ENCODE data around the gene IFNL1.
A peak's percentile ranks its signal among the peaks of the same experiment; 100 is the strongest.
"Not testable (repeated sequence)": the region's sequence is repeated elsewhere in the genome, so short reads cannot be mapped to it uniquely, and the experiment has no call there.

Gene IFNL1

DNA sequence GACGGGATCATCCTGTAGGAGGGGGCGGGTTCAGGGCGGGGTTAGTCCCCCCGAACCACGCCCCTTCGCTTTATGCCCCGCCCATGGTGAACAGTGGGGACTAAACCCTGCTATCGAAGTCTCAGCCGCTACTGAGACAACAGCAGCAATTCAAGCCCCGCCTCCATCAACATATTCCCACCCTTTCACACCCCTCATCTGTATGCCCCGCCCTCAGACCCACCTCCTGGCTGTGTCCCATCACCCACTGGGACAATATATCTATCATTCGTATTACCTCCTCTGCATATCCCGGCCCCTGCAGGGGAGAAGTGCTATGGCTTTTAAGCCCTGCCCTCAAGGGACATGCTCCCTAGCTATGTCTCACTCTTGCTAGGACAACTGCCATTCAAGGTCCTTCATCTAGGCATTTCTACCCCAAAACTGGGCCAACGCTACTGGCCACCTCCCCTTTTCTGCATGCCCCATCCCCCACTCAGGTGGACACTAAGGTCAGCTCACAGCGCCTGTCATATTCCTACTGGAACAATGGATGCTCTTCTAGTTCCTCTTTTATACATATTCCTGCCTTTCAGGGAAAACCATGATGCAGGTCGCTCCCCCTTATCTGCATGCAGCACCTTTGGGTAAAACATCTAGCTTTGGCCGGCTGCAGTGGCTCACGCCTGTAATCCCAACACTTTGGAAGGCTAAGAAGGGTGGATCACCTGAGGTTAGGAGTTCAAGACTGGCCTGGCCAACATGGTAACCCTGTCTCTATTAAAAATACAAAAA is 12.5 kb downstream of the IFNL1 start:
- no peak for DNase-seq

DNA sequence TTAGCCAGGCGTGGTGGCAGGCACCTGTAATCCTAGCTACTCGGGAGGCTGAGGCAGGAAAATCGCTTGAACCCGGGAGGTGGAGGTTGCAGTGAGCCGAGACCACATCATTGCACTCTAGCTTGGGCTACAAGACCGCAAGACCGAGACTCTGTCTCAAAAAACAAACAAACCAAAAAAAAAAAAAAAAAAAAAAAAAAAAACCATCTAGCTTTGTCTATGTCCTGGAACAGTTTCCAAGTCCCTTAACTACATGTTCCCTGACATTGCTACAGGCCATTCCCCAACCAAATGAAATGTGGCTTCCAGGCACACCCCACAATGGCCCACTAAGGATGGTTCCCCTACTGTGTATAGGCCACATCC is 13.1 kb downstream of the IFNL1 start:
- DNase-seq, result not testable (repeated sequence)

- DNase-seq, result no peak
Measured at GRCh38 chr19:39310558-39311311, 14.5 kb downstream of the IFNL1 start.

DNA sequence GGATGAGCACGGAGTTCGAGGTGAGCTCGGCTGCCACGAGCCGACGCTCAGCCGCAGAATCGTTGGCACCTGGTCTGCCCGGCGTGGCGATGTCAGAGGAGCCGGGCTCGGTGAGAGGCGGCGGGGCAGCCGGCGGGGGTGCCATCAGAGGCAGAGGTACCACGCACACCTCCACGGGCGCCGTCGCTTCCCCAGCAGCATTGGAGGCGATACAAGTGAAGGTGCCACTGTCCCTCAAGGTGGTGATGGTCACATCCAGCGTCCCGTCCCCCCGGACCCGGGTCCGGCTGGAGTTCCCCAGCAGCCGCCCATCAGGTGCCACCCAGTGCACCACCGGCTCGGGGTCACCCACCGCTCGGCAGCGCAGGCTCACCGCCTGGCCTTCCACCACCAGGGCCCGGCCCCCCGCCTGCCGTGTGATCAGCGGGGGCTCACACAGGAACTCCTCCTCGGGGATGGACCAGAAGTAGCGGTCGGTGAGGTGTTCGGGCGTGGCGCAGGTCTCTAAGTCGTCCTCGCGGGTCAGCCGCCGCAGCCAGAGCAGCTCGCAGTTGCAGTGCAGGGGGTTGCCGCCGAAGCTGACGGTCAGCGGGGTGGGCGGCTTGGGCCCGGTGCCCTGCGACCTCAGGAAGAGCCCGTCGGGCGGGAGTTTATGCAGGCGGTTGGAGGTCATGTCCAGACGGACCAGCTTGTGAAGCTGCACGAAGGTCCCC is 18.0 kb downstream of the IFNL1 start:
- no peak for DNase-seq

- DNase-seq, result no peak
Measured at GRCh38 chr19:39315933-39316332, 19.7 kb downstream of the IFNL1 start.

DNA sequence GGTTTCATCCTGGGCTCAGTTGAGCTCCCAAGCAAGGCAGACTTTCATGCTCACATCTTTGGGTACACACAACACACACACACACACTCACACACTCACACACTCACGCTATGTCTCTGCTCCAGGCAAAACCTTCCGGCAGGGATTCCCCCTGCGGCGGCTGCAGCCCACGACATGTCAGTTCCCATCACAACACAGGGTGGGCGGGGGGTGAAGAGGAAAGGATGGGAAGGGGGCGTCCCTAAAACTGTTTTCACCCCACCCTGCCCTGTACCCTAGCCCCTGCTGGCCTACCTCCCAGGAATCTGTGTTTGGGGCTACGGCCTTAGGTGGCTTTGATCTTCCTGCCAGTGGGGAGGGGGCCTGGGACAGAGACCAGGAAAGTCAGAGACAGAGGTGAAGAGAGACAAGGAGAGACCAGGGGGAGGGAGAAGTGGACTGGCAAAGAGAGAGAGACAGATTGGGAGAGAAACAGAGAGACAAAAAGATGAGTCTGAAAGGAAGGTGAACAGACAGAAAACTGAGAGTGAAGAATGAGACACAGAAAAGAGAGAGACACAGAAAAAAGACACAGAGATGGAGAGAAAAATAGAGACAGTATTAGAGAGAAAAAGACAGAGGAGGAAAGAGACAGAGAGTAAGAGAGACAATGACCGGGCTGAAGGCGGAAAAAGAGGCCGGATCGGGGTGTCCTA is 20.6 kb downstream of the IFNL1 start:
- DNase-seq, result no peak

- DNase-seq, result no peak
Measured at GRCh38 chr19:39317476-39317875, 21.3 kb downstream of the IFNL1 start.

DNA sequence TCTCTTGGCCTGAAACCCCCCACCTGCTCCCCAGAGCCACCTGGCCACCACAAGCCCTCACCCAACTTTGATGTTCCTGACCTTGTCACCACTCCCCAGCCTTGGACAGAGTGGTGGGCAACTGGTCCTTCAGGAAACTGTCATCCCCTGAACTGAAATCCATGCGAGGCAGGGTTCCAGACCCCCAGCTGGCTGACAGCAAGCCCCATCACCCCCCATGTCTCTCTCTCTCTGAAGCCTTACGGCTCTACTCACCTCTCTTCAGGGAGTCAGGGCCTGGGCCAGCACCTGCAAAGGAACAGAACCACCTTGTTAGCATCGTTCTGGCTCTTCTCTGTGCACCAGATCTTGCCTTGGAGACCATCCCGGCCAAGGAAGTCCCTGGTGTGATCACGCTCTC is 21.9 kb downstream of the IFNL1 start:
- DNase-seq, result no peak

GRCh38 chr19:39318690-39319089 is 22.5 kb downstream of the IFNL1 start:
- DNase-seq, result no peak

DNA sequence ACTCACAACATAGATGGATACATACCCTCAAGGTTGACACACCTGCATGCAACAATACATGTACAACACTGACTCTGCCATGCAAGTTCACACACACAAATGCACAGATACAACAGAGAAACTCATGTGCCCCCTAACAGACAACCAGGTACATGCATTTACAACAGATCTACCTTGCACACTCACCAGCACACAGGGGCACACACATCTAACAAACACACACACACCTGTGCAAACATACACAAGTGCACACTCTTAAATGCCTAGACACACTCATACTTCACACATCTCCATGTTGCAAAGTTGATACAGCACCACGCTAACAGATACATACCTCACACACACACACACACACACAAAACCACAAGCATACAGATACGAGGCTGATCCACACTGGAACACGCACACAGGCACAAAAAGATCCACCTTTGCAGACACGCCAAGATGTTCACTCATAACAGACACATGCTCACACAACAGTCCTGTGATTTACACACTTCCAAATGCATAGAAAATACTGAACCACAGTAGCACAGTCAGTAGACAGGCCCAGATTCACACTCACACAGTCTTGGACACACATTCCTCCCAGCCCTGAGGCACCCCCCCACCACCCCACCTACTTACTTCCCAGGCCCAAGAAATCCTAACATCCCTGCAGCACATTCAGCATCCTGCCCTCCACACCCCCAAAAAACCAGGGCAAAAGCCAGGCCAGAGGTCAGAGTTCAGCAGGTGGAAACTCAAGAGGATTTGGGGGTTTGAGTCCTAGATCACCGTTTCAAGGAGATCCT is 23.1 kb downstream of the IFNL1 start:
- no peak for DNase-seq

DNA sequence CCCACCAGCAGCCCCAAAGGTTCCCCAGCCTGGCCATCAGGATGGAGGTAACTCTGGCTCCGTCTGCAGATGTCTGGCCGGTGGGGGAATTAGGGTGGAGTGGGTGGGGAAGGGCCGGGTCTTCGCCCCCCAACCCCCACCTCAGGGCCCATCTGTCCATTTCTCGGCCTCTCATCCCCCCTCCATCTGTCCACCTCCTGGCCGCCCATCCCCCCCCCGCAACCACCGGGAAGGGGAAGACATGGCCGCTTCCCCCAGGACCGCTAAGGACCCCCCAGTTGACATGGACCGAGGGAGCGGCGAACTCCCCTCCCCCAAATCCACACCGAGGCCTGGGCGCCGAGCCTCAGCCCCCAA is 23.7 kb downstream of the IFNL1 start:
- DNase-seq, result no peak

- DNase-seq, result no peak
Measured at GRCh38 chr19:39321117-39321831, 25.1 kb downstream of the IFNL1 start.

DNA sequence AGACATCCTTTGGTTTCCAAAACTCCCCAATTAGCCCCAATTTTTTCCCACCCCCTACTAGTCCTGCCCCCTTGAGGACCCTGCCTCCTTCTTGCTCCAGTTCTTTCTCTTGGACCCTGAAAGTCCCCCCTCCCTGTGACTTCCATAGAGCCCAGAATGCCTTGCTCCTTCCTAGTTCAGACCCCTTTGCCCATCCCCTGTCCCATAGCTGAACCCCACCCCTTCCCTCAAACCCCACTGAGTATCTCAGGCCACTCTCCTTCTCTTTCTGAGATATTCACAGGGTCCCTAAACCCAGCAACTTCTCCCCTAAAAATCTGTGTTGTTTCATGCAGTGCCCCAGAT is 25.6 kb downstream of the IFNL1 start:
- no peak for DNase-seq

DNA sequence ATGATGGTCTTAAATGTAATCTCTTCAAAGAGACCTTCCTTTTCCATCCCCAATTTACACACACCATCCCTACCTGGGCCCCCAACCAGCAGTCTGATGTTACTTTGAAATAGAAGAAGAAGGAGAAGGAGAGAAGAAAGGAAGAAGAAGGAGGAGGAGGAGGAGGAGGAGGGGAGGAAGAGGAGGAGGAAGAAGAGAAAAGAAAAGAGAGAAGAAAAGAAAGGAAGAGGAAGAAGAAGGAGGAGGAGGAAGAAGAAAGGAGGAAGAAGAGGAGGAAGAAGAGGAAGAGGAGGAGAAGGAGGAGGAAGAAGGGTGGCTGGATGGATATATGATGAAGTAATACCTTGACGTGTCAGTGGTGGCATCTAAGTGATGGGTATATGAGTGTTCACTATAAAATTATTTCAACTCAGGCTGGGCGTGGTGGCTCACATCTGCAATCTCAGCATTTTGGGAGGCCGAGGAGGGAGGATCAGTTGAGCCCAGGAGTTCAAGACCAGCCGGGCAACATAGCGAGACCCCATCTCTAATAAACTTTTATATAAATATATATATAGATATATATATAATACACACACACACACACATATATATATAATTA is 28.1 kb downstream of the IFNL1 start:
- DNase-seq, result no peak

DNA sequence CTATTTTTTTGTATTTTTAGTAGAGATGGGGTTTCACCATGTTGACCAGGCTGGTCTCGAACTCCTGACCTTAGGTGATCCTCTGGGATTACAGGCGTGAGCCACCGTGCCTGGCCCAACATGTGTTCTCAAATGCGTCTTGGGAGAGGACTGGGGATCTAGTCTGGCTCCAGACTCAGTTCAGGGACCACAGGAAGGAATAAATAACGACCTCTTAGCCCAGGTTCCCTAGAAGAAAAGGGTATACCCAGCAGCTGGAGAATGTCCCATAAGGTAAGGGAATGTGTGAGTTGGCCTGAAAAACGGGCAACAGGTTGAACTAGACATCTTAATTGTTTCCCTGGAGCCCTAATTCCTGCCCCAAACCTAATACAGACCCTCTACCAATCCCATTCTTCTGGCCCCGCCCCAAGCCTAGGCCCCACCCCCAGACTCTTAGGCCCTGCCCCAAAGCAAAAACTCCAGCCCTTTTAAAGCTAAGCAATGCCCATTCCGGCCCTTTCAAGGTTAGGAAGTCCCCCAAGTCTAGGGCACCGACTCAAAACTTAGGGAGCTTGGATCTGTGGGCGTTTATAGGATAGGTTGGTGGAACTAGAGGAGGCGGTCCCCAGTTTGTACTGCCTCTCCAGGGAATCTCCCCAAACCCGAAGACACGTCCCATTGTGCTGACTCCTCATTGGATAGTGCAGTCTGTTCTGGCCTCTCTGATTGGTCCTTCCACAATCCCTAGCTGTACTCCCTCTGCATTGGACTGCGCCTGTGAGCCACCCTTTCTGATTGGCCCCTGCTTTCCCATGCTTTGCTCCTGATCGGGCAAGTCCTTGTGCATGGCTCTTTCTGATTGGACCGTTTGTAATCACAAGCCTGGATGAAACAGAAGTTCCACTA is 29.8 kb downstream of the IFNL1 start:
- no peak for DNase-seq

DNA sequence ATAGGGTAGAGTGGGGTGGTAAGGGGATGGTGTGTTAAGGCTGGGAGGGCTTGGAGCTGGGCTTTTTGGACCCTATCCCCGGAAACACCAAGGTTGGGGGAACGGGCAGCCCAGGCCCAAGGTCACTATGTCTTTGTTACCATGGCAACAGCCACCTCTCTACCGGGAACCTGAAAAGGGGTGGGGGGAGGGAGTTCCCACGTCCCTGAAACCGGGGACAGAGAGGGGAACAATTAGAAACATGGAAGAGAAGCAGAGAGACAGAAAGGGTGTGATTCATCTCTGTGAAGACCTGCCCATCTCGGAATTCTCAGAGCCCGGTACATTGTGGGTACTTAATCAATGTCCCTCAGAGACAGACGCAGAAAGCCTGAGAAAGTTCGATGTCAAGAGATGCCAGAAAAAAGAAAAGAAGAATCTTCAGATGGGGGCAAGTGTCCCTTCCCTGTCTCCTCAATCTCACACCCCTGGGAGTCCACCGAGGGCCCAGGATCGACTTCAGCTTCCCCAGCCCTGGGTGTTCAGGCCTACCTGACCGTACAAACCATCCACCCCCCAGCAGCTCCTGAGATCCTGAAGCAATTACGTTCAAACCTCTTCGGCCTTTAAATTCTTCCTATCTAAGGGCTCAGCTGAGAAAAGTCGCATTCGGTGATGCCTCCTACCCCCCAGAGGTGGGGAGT is 31.3 kb downstream of the IFNL1 start:
- no peak for DNase-seq

DNA sequence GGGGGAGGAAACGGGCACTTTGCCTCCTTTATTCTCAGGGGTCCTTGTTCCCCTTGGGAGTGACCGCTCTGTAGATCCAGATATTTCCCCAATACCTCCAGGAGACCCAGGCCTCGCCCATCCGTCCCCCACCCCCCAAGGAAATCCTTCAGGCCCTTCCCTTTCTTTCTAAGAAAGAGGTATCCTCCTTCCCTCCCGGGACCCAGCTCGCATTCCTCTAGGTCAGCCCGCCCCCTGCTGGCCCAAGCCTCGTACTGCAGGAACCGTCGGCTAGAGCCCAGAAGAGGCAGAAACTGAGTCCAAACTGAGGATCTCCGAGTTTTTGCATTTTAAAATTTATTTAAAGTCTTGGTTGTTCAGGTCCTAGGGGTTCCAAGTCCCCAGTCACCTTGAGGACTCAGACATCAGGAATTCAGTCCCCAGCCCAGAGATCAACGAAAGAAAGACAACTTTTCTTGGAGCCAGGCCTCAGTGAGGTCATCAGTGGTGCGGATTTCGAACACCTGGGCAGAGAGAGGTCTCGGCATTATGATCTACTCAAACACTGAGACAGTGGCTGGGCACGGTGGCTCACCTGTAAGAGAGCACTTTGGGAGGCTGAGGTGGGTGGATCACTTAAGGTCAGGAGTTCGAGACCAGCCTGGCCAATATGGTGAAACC is 32.0 kb downstream of the IFNL1 start:
- DNase-seq, result peak; percentile 89

DNA sequence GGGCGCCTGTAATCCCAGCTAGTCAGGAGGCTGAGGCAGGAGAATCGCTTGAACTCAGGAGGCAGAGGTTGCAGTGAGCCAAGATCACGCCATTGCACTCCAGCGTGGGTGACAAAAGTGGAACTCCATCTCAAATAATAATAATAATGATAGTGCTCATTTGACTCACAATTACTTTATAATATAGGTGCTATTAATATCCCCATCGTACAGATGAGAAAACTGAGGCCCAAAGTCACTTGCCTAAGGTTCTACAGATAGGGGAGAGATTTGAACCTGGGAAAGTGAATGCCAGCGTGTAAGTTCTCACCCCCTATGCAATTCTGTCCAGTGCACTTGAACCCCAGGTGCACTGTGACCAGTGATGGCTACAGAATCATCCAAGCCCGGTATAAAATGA is 33.7 kb downstream of the IFNL1 start:
- DNase-seq, result no peak

DNA sequence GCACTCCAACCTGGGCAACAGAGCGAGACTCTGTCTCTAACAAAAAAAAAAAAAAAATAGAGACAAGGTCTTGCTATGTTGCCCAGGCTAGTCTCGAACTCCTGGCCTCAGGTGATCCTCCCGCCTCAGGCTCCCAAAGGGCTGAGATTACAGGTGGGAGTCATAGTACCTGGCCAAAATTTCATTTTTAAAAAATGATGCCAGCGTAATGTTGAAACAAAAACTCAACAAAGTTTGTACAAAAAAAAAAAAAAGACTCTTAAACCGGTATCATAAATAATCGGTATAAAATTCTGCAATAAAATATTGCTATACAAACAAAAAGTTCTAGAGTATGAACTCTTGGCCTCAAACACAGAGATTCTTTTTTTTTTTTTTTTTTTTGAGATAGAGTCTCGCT is 36.1 kb downstream of the IFNL1 start:
- no peak for DNase-seq

Data from right hindlimb (tissue), 1 donor.